Heart left ventricle (tissue), 13 donors: Measurements from ENCODE around the gene CYBA.

Source experiments
- CTCF ChIP-seq, 12 donors: fragments of 200-600 bp; sonication (generic) in 4 of 12; IDR thresholded peaks; one replicate each; pipeline versions ENCODE4 v1.5.0 to v1.8.0; 2018 to 2022; ENCODE audit warnings: antibody characterized with exemption in 12 of 12, mild to moderate bottlenecking in 5 of 12
- POLR2A ChIP-seq, 2 donors: fragments of 450-650 bp; IDR thresholded peaks; one replicate each; pipeline ENCODE4 v1.6.1; 2017; ENCODE audit warnings: antibody characterized with exemption in 2 of 2, mild to moderate bottlenecking in 2 of 2, moderate library complexity in 2 of 2
- donor health status: ischemic (EF 13 %, LVEDD 7.1; RV severe dilation, severe dysfunction).
- donor health status: DM: no; HTN: yes; CAD: no.
- donor health status: DM: no; HTN: no; CAD: no.
- donor health status: ischemic (EF 25% LVEDD 6.9; RV normal size, moderate dysfunction).
- donor health status: ischemic (EF 25% LVEDD 5.7; RV mildly dilated, moderate dysfunction).
- donor health status: ischemic (EF 35%, LVEDD 5.7; RV mildly dilated, moderate dysfunction).
- donor health status: nonischemic (EF 11% LVEDD 7.7; RV severe dilation, severe dysfunction).
- donor health status: DM: yes; HTN: yes; CAD: no.
- donor health status: PGD.
- donor health status: ischemic (EF 29% LVEDD 5.4; RV normal size, mild dysfunction).
- donor health status: nonischemic (EF 23%, LVEDD 6.1; RV moderate dilation, normal function).

GRCh38 chr16:88634994-88635670 is 15.7 kb downstream of the CYBA start:
- TF ChIP-seq CTCF (IDR thresholded peaks at IDR 0.05) (no peak), POLR2A (IDR thresholded peaks at IDR 0.05) (no peak)
